ENCODE results near the gene KIAA2012.

Gene KIAA2012

DNA sequence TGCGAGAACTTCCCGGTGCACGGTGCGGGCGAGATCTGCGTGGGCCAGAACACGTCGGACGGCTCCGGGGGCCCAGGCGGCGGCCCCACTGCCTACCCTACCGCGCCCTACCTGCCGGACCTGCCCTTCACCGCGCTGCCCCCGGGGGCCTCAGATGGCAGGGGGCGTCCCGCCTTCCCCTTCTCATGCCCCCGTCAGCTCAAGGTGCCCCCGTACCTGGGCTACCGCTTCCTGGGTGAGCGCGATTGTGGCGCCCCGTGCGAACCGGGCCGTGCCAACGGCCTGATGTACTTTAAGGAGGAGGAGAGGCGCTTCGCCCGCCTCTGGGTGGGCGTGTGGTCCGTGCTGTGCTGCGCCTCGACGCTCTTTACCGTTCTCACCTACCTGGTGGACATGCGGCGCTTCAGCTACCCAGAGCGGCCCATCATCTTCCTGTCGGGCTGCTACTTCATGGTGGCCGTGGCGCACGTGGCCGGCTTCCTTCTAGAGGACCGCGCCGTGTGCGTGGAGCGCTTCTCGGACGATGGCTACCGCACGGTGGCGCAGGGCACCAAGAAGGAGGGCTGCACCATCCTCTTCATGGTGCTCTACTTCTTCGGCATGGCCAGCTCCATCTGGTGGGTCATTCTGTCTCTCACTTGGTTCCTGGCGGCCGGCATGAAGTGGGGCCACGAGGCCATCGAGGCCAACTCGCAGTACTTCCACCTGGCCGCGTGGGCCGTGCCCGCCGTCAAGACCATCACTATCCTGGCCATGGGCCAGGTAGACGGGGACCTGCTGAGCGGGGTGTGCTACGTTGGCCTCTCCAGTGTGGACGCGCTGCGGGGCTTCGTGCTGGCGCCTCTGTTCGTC, 37.7 kb upstream of the KIAA2012 start:
- Histone ChIP-seq H3K36me3 (ENCODE audit: control insufficient read depth, insufficient read depth, low read length) (peaks cover 43% of the 10 kb centered on the region), H3K4me3 (ENCODE audit: low read depth, low read length) (peak overlapping the region; percentile 93), H3K9me3 (ENCODE audit: control insufficient read depth, insufficient read depth, low read length) (no peaks in the 10 kb centered on the region), H3K27me3 (ENCODE audit: control insufficient read depth, insufficient read depth, low read length) (no peaks in the 10 kb centered on the region), H3K4me1 (ENCODE audit: control insufficient read depth, insufficient read depth, low read length) (peaks cover 37% of the 10 kb centered on the region), H3K9ac (ENCODE audit: low read depth, low read length) (peak overlapping the region; percentile 88), H3K27ac (ENCODE audit: low read depth, low read length) (peak overlapping the region; percentile 95)

DNA sequence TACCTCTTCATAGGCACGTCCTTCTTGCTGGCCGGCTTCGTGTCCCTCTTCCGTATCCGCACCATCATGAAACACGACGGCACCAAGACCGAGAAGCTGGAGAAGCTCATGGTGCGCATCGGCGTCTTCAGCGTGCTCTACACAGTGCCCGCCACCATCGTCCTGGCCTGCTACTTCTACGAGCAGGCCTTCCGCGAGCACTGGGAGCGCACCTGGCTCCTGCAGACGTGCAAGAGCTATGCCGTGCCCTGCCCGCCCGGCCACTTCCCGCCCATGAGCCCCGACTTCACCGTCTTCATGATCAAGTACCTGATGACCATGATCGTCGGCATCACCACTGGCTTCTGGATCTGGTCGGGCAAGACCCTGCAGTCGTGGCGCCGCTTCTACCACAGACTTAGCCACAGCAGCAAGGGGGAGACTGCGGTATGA, 37.1 kb upstream of the KIAA2012 start:
- Histone ChIP-seq H3K9ac (ENCODE audit: low read depth, low read length) (peak overlapping the region; percentile 88), H3K4me3 (ENCODE audit: low read depth, low read length) (peak overlapping the region; percentile 93), H3K27ac (ENCODE audit: low read depth, low read length) (peak overlapping the region; percentile 53), H3K36me3 (ENCODE audit: control insufficient read depth, insufficient read depth, low read length) (peaks cover 44% of the 10 kb centered on the region), H3K9me3 (ENCODE audit: control insufficient read depth, insufficient read depth, low read length) (no peaks in the 10 kb centered on the region), H3K4me1 (ENCODE audit: control insufficient read depth, insufficient read depth, low read length) (peaks cover 34% of the 10 kb centered on the region), H3K27me3 (ENCODE audit: control insufficient read depth, insufficient read depth, low read length) (no peaks in the 10 kb centered on the region)

DNA sequence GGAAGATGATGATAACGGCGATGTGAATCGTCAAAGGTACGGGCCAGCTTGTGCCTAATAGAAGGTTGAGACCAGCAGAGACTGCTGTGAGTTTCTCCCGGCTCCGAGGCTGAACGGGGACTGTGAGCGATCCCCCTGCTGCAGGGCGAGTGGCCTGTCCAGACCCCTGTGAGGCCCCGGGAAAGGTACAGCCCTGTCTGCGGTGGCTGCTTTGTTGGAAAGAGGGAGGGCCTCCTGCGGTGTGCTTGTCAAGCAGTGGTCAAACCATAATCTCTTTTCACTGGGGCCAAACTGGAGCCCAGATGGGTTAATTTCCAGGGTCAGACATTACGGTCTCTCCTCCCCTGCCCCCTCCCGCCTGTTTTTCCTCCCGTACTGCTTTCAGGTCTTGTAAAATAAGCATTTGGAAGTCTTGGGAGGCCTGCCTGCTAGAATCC, 36.4 kb upstream of the KIAA2012 start:
- Histone ChIP-seq H3K4me3 (ENCODE audit: low read depth, low read length) (peak overlapping the region; percentile 93), H3K4me1 (ENCODE audit: control insufficient read depth, insufficient read depth, low read length) (peaks cover 28% of the 10 kb centered on the region), H3K27ac (ENCODE audit: low read depth, low read length) (peak overlapping the region; percentile 53), H3K27me3 (ENCODE audit: control insufficient read depth, insufficient read depth, low read length) (no peaks in the 10 kb centered on the region), H3K9ac (ENCODE audit: low read depth, low read length) (peak overlapping the region; percentile 88), H3K9me3 (ENCODE audit: control insufficient read depth, insufficient read depth, low read length) (no peaks in the 10 kb centered on the region), H3K36me3 (ENCODE audit: control insufficient read depth, insufficient read depth, low read length) (peaks cover 44% of the 10 kb centered on the region)

DNA sequence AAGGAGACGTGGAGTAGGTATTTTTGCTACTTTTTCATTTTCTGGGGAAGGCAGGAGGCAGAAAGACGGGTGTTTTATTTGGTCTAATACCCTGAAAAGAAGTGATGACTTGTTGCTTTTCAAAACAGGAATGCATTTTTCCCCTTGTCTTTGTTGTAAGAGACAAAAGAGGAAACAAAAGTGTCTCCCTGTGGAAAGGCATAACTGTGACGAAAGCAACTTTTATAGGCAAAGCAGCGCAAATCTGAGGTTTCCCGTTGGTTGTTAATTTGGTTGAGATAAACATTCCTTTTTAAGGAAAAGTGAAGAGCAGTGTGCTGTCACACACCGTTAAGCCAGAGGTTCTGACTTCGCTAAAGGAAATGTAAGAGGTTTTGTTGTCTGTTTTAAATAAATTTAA, 36.0 kb upstream of the KIAA2012 start:
- peak overlapping the region; percentile 93 for H3K4me3 ChIP-seq (ENCODE audit: low read depth, low read length)
- H3K27ac ChIP-seq (ENCODE audit: low read depth, low read length), result peak overlapping the region; percentile 53
- no peaks in the 10 kb centered on the region for H3K9me3 ChIP-seq (ENCODE audit: control insufficient read depth, insufficient read depth, low read length)
- peaks cover 28% of the 10 kb centered on the region for H3K4me1 ChIP-seq (ENCODE audit: control insufficient read depth, insufficient read depth, low read length)
- peak overlapping the region; percentile 88 for H3K9ac ChIP-seq (ENCODE audit: low read depth, low read length)
- peaks cover 44% of the 10 kb centered on the region for H3K36me3 ChIP-seq (ENCODE audit: control insufficient read depth, insufficient read depth, low read length)
- H3K27me3 ChIP-seq (ENCODE audit: control insufficient read depth, insufficient read depth, low read length), result no peaks in the 10 kb centered on the region

DNA sequence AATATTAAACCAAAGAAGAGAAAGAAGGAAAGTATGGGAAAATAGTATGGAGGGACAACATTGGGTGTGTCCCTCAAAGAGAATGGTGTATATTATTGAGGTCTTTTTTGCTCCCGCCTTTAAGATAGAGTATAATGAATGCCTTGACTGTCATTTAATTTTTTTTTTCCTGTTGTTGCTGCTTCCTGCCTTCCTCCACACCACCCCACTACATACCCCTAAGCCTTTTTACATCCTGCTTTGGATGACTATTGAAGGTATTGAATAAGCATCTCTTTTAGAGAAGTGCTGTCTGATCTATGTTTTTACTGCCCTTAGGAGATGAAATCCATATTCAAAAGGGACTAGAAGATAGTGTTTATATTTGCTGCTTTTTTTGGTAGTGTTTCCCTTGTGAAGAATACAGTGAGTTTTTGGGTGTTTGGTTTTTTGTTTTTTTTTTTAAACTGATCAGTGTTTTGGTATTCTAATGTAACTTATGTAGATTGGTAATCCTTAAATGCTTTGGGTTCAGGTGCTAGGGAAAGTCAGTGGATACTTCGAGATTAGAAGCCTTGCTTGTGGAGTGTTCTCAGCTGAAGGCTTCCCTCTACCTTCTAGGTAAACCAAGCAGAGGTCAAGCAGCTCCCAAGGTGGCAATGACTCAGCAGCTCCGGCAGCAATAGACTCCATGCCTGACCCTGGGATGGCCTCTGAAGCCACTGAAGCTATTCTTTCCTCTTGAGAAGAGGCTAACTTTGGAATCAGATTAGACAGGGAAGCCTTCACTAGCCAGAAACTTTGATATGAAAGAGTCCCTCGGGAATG, 34.4 kb upstream of the KIAA2012 start:
- Histone ChIP-seq H3K36me3 (ENCODE audit: control insufficient read depth, insufficient read depth, low read length) (peaks cover 44% of the 10 kb centered on the region), H3K27me3 (ENCODE audit: control insufficient read depth, insufficient read depth, low read length) (no peaks in the 10 kb centered on the region), H3K9ac (ENCODE audit: low read depth, low read length) (peak overlapping the region; percentile 55), H3K27ac (ENCODE audit: low read depth, low read length) (peak overlapping the region; percentile 95), H3K4me1 (ENCODE audit: control insufficient read depth, insufficient read depth, low read length) (peaks cover 28% of the 10 kb centered on the region), H3K4me3 (ENCODE audit: low read depth, low read length) (peak overlapping the region; percentile 93), H3K9me3 (ENCODE audit: control insufficient read depth, insufficient read depth, low read length) (no peaks in the 10 kb centered on the region)

DNA sequence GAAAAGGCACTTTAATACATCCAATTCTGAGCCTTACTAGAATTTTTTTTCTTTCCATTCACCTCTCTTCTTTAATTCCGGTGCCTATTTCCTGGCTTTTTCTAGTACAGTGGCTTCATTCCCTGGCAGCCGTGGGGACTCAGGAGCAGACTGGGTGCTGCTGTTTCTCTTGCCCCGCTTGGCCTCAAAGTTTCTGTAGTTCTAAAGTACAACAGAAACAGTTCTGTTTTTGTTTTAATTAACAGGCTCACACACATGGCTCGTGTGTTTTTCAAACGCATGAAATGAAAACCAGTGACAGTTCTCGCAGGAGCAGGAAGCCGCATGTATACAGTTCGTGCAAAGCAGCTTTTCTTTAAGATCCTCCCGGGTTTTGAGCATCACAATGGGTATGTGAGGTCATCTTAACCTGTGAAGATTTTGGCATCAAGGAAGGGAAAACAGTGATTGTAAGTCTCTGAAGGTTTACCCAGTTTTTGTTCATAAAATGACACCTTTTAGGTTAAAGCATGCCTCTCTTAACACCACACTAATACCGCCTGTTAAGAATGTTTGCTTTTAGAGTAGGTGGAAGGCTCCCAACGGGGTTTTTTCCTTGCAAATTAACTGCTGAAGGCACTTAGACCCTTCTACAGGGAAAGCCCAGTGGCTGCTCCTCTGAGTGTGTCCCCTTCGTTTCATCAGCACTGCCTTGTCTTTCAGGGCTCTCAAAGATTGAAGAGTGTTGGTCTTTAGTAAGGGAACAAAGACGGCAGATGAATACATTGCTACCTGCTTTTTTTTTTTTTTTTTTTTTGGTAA, 33.6 kb upstream of the KIAA2012 start:
- no peaks in the 10 kb centered on the region for H3K27me3 ChIP-seq (ENCODE audit: control insufficient read depth, insufficient read depth, low read length)
- peak overlapping the region; percentile 93 for H3K4me3 ChIP-seq (ENCODE audit: low read depth, low read length)
- H3K9me3 ChIP-seq (ENCODE audit: control insufficient read depth, insufficient read depth, low read length), result no peaks in the 10 kb centered on the region
- H3K27ac ChIP-seq (ENCODE audit: low read depth, low read length), result peak overlapping the region; percentile 95
- H3K9ac ChIP-seq (ENCODE audit: low read depth, low read length), result peak overlapping the region; percentile 55
- peaks cover 44% of the 10 kb centered on the region for H3K36me3 ChIP-seq (ENCODE audit: control insufficient read depth, insufficient read depth, low read length)
- peaks cover 28% of the 10 kb centered on the region for H3K4me1 ChIP-seq (ENCODE audit: control insufficient read depth, insufficient read depth, low read length)

DNA sequence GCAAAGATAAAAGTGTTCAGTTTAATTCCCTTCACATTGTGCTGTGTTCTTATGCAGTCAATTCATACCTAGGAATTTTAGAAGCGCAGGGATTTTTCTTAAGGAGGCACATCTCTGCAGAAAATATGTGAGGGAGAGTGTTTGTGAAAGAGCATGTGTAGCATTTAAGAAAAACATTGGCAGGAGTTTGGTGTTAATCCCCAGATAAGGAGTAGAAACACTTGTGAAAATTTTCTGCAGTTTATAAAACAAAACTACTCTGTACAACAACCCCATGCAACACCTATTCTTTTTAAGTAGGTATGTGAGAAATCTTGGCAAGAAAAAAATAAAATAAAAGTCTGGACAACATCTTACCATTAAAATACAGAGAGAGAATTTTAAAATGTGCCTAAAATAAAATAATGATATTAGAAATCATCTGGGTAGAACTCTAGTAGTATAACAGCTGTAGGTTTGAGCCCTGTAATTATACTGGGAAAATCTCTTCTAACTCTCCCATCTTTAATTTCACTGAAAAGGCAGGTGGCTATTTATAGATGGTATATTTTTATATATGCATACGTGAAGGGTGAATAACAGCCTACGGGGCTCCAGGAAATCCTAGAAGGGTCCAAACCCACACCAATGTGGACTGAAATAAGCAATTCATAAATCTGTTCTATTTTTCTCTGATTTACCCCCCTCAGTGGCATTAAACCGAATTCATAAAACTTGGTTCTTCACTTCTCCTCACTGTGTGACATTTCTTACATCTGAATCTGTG, 32.8 kb upstream of the KIAA2012 start:
- 0 out of 2 replicates have a peak overlapping the region, but pooled peaks have one; percentile 93 for H3K4me3 ChIP-seq (ENCODE audit: low read depth, low read length)
- H3K4me1 ChIP-seq (ENCODE audit: control insufficient read depth, insufficient read depth, low read length), result peaks cover 28% of the 10 kb centered on the region
- no peaks in the 10 kb centered on the region for H3K9me3 ChIP-seq (ENCODE audit: control insufficient read depth, insufficient read depth, low read length)
- no peaks in the 10 kb centered on the region for H3K27me3 ChIP-seq (ENCODE audit: control insufficient read depth, insufficient read depth, low read length)
- peak overlapping the region; percentile 95 for H3K27ac ChIP-seq (ENCODE audit: low read depth, low read length)
- H3K36me3 ChIP-seq (ENCODE audit: control insufficient read depth, insufficient read depth, low read length), result peaks cover 38% of the 10 kb centered on the region
- peak overlapping the region; percentile 55; the same call in 1 of the 2 replicates for H3K9ac ChIP-seq (ENCODE audit: low read depth, low read length)

DNA sequence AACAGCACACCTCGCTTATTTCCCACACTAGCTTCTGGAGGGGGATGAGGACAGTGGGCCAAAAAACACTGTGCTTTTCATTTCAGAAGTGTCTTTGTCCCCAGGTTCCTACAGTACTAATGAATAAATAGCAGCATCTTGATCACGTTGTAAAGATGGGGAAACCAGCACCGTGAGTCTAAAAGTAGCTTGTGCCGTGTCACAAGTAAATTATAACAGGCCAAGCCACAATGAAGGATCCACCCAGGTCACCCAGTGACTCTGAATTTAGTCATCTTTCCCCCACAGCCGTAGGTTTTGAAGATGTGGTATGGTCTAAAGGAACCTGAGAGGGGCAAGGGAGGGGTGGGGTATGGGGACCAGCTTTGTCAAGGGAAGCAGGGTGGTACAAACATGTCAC, 30.6 kb upstream of the KIAA2012 start:
- Histone ChIP-seq H3K27ac (ENCODE audit: low read depth, low read length) (no peak overlapping the region), H3K9ac (ENCODE audit: low read depth, low read length) (no peak overlapping the region), H3K36me3 (ENCODE audit: control insufficient read depth, insufficient read depth, low read length) (peaks cover 16% of the 10 kb centered on the region), H3K27me3 (ENCODE audit: control insufficient read depth, insufficient read depth, low read length) (no peaks in the 10 kb centered on the region), H3K9me3 (ENCODE audit: control insufficient read depth, insufficient read depth, low read length) (no peaks in the 10 kb centered on the region), H3K4me1 (ENCODE audit: control insufficient read depth, insufficient read depth, low read length) (peaks cover 32% of the 10 kb centered on the region), H3K4me3 (ENCODE audit: low read depth, low read length) (no peak overlapping the region)

DNA sequence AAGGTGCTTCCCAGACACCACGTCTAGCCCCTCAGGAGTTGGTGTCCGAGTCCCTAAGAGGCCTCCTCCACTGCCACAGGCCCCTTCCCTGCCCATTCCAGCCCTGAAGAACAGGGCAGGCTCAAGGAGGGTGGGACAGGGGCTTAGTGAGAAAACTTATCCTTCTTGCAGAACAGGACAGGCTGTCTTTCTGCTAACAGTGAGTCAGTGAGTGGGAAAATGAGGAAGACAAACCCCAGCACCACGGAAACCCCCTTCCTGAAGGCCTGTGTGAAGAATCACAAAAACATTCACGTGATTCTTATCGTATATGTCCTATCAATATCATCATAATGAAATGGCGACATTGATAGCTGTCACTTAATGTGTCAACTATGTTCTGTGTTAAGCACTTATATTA, 29.6 kb upstream of the KIAA2012 start:
- H3K27ac ChIP-seq (ENCODE audit: low read depth, low read length), result no peak overlapping the region
- peaks cover 25% of the 10 kb centered on the region for H3K4me1 ChIP-seq (ENCODE audit: control insufficient read depth, insufficient read depth, low read length)
- H3K27me3 ChIP-seq (ENCODE audit: control insufficient read depth, insufficient read depth, low read length), result no peaks in the 10 kb centered on the region
- no peak overlapping the region for H3K9ac ChIP-seq (ENCODE audit: low read depth, low read length)
- no peaks in the 10 kb centered on the region for H3K9me3 ChIP-seq (ENCODE audit: control insufficient read depth, insufficient read depth, low read length)
- H3K36me3 ChIP-seq (ENCODE audit: control insufficient read depth, insufficient read depth, low read length), result peaks cover 6% of the 10 kb centered on the region; the same call in 1 of the 2 replicates
- no peak overlapping the region for H3K4me3 ChIP-seq (ENCODE audit: low read depth, low read length)

DNA sequence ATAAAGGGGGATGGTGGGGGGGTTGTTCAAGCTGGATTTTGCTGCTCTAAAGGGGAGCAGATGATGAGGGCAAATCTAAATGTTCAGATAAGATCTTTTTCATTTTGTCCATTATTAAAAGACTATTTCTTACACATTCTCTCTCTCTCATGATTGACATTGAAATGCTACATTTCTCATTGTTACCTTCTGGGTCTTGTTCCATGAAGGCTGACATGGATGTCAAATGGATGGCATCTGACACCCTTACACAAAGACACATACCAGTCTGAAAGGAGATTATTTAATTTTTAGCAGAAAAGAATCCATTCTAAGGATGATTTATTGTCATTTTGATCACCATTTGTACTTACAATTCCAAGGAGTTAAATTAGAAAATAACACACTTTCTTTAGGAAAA, 28.3 kb upstream of the KIAA2012 start:
- Histone ChIP-seq H3K9me3 (ENCODE audit: control insufficient read depth, insufficient read depth, low read length) (no peaks in the 10 kb centered on the region), H3K27ac (ENCODE audit: low read depth, low read length) (no peak overlapping the region), H3K27me3 (ENCODE audit: control insufficient read depth, insufficient read depth, low read length) (no peaks in the 10 kb centered on the region; the same call in 1 of the 2 replicates), H3K9ac (ENCODE audit: low read depth, low read length) (no peak overlapping the region), H3K4me3 (ENCODE audit: low read depth, low read length) (no peak overlapping the region), H3K36me3 (ENCODE audit: control insufficient read depth, insufficient read depth, low read length) (0 out of 2 replicates have a peak, but pooled peaks cover 3% of the 10 kb centered on the region), H3K4me1 (ENCODE audit: control insufficient read depth, insufficient read depth, low read length) (peaks cover 13% of the 10 kb centered on the region)
